GM21786 (cell line): ENCODE data around the gene UBE2O.
"Not testable (repeated sequence)": the region's sequence is repeated elsewhere in the genome, so short reads cannot be mapped to it uniquely, and the experiment has no call there.

ENCODE experiments used
- ATAC-seq: cut with Tn5 transposase; IDR thresholded peaks from one replicate; pipeline ENCODE4 v1.9.1; 2021; ENCODE audit not compliant: unreplicated experiment

UBE2O gene

GRCh38 chr17:76379646-76380376, 73.1 kb downstream of the UBE2O start:
- no peak for ATAC-seq

- no peak for ATAC-seq
These were observed 73.7 kb downstream of the UBE2O start for GRCh38 chr17:76379275-76379641.

GRCh38 chr17:76378548-76379274, 74.2 kb downstream of the UBE2O start:
- no peak for ATAC-seq

GRCh38 chr17:76376318-76377133, 76.4 kb downstream of the UBE2O start:
- ATAC-seq: no peak

GRCh38 chr17:76371656-76372628, 81.0 kb downstream of the UBE2O start:
- ATAC-seq: no peak

- ATAC-seq: no peak
These were observed 82.5 kb downstream of the UBE2O start for GRCh38 chr17:76370261-76370993.

GRCh38 chr17:76369804-76370203, 83.1 kb downstream of the UBE2O start:
- ATAC-seq: no peak

- ATAC-seq: no peak
These were observed 83.6 kb downstream of the UBE2O start for GRCh38 chr17:76369379-76369778.

- no peak for ATAC-seq
These were observed 84.4 kb downstream of the UBE2O start for GRCh38 chr17:76368545-76368944.

- no peak for ATAC-seq
These were observed 85.3 kb downstream of the UBE2O start for GRCh38 chr17:76367642-76368041.

GRCh38 chr17:76366247-76366646, 86.7 kb downstream of the UBE2O start:
- no peak for ATAC-seq

- no peak for ATAC-seq
These were observed 87.6 kb downstream of the UBE2O start for GRCh38 chr17:76365256-76365903.

- ATAC-seq: no peak
These were observed 89.7 kb downstream of the UBE2O start for GRCh38 chr17:76363107-76363842.

GRCh38 chr17:76360461-76360860, 92.5 kb downstream of the UBE2O start:
- ATAC-seq: no peak

GRCh38 chr17:76359776-76360175, 93.2 kb downstream of the UBE2O start:
- ATAC-seq: not testable (repeated sequence)

GRCh38 chr17:76359375-76359774, 93.6 kb downstream of the UBE2O start:
- no peak for ATAC-seq

- ATAC-seq: no peak
These were observed 95.3 kb downstream of the UBE2O start for GRCh38 chr17:76357597-76358158.

- no peak for ATAC-seq
These were observed 96.0 kb downstream of the UBE2O start for GRCh38 chr17:76356803-76357456.
